Sciatic nerve (tissue), 2 donors: Measurements from ENCODE around the gene NUP62. TPM values are rescaled to one million over a fixed set of nuclear protein-coding genes. Genes with fewer than 3 reads are reported as not detected.
A peak's percentile ranks its signal among the peaks of the same experiment; 100 is the strongest.

ENCODE experiments used
- ATAC-seq: fragments of 200-7000 bp; cut with Tn5 transposase; one replicate; pipeline ENCODE4 v1.9.1; 2020; ENCODE audit warnings: mild to moderate bottlenecking, moderate library complexity
- DNase-seq: peaks from one replicate; pipeline ENCODE4 v3.0.0-alpha.2; 2020; ENCODE audit warnings: low spot score
- intact Hi-C: fragments of 100-400 bp; cut with DNase I; formaldehyde crosslinking; loops from one replicate; pipeline ENCODE4 v1.14.2; 2022
- microRNA-seq: library from miRNA; unstranded; fragments of <30 nt; microRNA quantifications from one replicate; pipeline ENCODE4 v1.2.0, GENCODE V29; 2020
- total RNA-seq: library from RNA; stranded (reverse); fragmentation: NEBNext Ultra II Directional; extraction: Animal tissue kit (Norgen Biotek cat#: 25700); gene quantifications from one replicate; pipeline ENCODE4 v1.2.1, GENCODE V29; 2021
- donor health status: DM: no; HTN: no; CAD: no.
- donor health status: DM: no; HTN: no; CAD: no.

Gene NUP62
- total RNA-seq, 1 donor from 2014 or later: 37.4 TPM

GRCh38 chr19:49861541-49862378 lies 67.5 kb downstream of the NUP62 start:
- intact Hi-C loops: loop anchor here (5.0 kb wide), 1 partner anchor 1669 kb away; no protein-coding TSS in a partner anchor
- DNase-seq (no peak), ATAC-seq (no peak)

GRCh38 chr19:49861107-49861506 lies 68.2 kb downstream of the NUP62 start:
- ATAC-seq (peak; percentile 56), DNase-seq (peak; percentile 74)
- intact Hi-C loops: loop anchor here (5.0 kb wide), 1 partner anchor 1669 kb away; no protein-coding TSS in a partner anchor

- intact Hi-C loops: loop anchor here (5.0 kb wide), 1 partner anchor 1668 kb away; no protein-coding TSS in a partner anchor
- ATAC-seq (no peak), DNase-seq (no peak)
Measured at GRCh38 chr19:49860336-49861102, 68.8 kb downstream of the NUP62 start.

- no peak for DNase-seq
- intact Hi-C loops: loop anchor here (5.0 kb wide), 2 partner anchors 1582 to 1668 kb away; no protein-coding TSS in a partner anchor
- no peak for ATAC-seq
Measured at GRCh38 chr19:49859682-49860335, 69.5 kb downstream of the NUP62 start.

- intact Hi-C loops: loop anchor here (5.0 kb wide), 1 partner anchor 1584 kb away; no protein-coding TSS in a partner anchor
- peak; percentile 5 for ATAC-seq
- peak; percentile 69 for DNase-seq
Measured at GRCh38 chr19:49858088-49858985, 71.0 kb downstream of the NUP62 start.

- DNase-seq (no peak), ATAC-seq (no peak)
- intact Hi-C loops: loop anchor here (5.0 kb wide), 1 partner anchor 1585 kb away; no protein-coding TSS in a partner anchor
Measured at GRCh38 chr19:49857838-49858087, 71.5 kb downstream of the NUP62 start.

- ATAC-seq: no peak
- intact Hi-C loops: loop anchor here (5.0 kb wide), 1 partner anchor 1585 kb away; no protein-coding TSS in a partner anchor
- DNase-seq: no peak
Measured at GRCh38 chr19:49857061-49857837, 72.1 kb downstream of the NUP62 start.

Small RNAs within 50 kb of the gene (microRNA-seq; reads per million reads assigned to microRNA genes)
- gene MIR4750: not detected

Other genes with a start within 250 kb of the NUP62 start
- gene ADM5, start 239.9 kb downstream of the NUP62 start, total RNA-seq: 3.7 TPM
- 5.9 TPM for gene CPT1C, start 238.4 kb downstream of the NUP62 start, total RNA-seq
- 0.85 TPM for gene TSKS, start 166.2 kb downstream of the NUP62 start, total RNA-seq
- 74.3 TPM for gene AP2A1, start 162.5 kb downstream of the NUP62 start, total RNA-seq
- 26.4 TPM for gene FUZ, start 116.2 kb downstream of the NUP62 start, total RNA-seq
- 39.7 TPM for gene MED25, start 111.2 kb downstream of the NUP62 start, total RNA-seq
- gene PTOV1, start 78.3 kb downstream of the NUP62 start, total RNA-seq: 143 TPM
- gene PNKP, start 61.9 kb downstream of the NUP62 start, total RNA-seq: 66.6 TPM
- 36.6 TPM for gene AKT1S1, start 52.1 kb downstream of the NUP62 start, total RNA-seq
- gene TBC1D17, start 51.8 kb downstream of the NUP62 start, total RNA-seq: 64.8 TPM
- 4.6 TPM for gene IL4I1, start 32.6 kb downstream of the NUP62 start, total RNA-seq
- 26.0 TPM for gene ATF5, start 299 bp downstream of the NUP62 start, total RNA-seq
- gene SIGLEC11, start 31.7 kb upstream of the NUP62 start, total RNA-seq: 1.6 TPM
- gene VRK3, start 95.9 kb upstream of the NUP62 start, total RNA-seq: 42.4 TPM
- gene ZNF473, start 96.5 kb upstream of the NUP62 start, total RNA-seq: 9.0 TPM
- not detected for gene IZUMO2, start 233.8 kb upstream of the NUP62 start, total RNA-seq